ENCODE measurements around the gene SLC36A2. TPM values are rescaled to one million over a fixed set of nuclear protein-coding genes. Genes with fewer than 3 reads are reported as not detected.

The SLC36A2 gene
- total and polyA plus RNA-seq, 2 donors (not counting 1 experiment from before 2014, with no cell fraction given): not detected

- Histone ChIP-seq H2AFZ (ENCODE audit: insufficient read depth, low read depth, low read length, poor library complexity, severe bottlenecking) (no peak overlapping the region), H3K4me1 (ENCODE audit: control insufficient read depth in 2 of 2, insufficient read depth in 2 of 2, low read length in 2 of 2) (no peaks in the 10 kb centered on the region), H3K4me3 (ENCODE audit: control extremely low read depth in 1 of 5, extremely low read depth in 1 of 5, insufficient read depth in 1 of 5, low read depth in 2 of 5, low read length in 4 of 5) (no peak overlapping the region), H3K9ac (ENCODE audit: low read length) (no peak overlapping the region), H3K79me2 (ENCODE audit: control insufficient read depth, insufficient read depth, low read length) (no peaks in the 10 kb centered on the region), H3K27me3 (replicated peaks in 1 of 4; ENCODE audit: control extremely low read depth in 1 of 4, control insufficient read depth in 3 of 4, insufficient read depth in 4 of 4, low read length in 3 of 4) (peaks cover 0 to 3% (median 0%) of the 10 kb centered on the region in 4 experiments), H3K36me3 (replicated peaks in 1 of 2; ENCODE audit: control extremely low read depth in 1 of 2, control insufficient read depth in 1 of 2, extremely low read depth in 1 of 2, insufficient read depth in 2 of 2, low read length in 1 of 2) (no peaks in the 10 kb centered on the region), H3K27ac (ENCODE audit: low read length in 2 of 2) (no peak overlapping the region), H4K20me1 (ENCODE audit: control insufficient read depth, insufficient read depth, low read length, poor library complexity, severe bottlenecking) (no peaks in the 10 kb centered on the region), H3K4me2 (replicated peaks; ENCODE audit: low read depth, low read length, poor library complexity, severe bottlenecking) (no peak overlapping the region), H3K9me3 (ENCODE audit: control extremely low read depth in 1 of 3, control insufficient read depth in 2 of 3, insufficient read depth in 1 of 3, low read length in 2 of 3) (peaks cover 0 to 6% (median 0%) of the 10 kb centered on the region in 3 donors)
- DNase-seq (no peak), ATAC-seq (ENCODE audit: low read depth) (no peak)
- Mint-ChIP-seq H3K27me3 (peaks cover 31% of the 10 kb centered on the region), H3K27ac (no peak overlapping the region), H3K4me3 (no peak overlapping the region), H3K9me3 (ENCODE audit: insufficient read depth) (no peaks in the 10 kb centered on the region), H3K4me1 (no peaks in the 10 kb centered on the region)
- ChIA-PET CTCF (no interaction called here), POLR2A (interaction anchor here (0.5 kb wide), 1 partner anchor 257 kb away, joined by 4 read pairs; no protein-coding TSS in a partner anchor)
- 100% methylated on average over 2 of the region's 2 CpGs for WGBS (ENCODE audit: insufficient coverage)
- intact Hi-C loops (cut with micrococcal nuclease): no loop called here
- TF ChIP-seq CTCF (IDR thresholded peaks at IDR 0.05) (no peak), EZH2 (IDR thresholded peaks at IDR 0.05; ENCODE audit: borderline replicate concordance, insufficient read depth, low read depth, low read length, poor library complexity, severe bottlenecking) (no peak)
These were observed 35.2 kb upstream of the SLC36A2 start for GRCh38 chr5:151382576-151382975.

GRCh38 chr5:151381899-151382298 is 34.5 kb upstream of the SLC36A2 start:
- H3K79me2 ChIP-seq (ENCODE audit: control insufficient read depth, insufficient read depth, low read length): no peaks in the 10 kb centered on the region
- 82% methylated on average over 6 of the region's 6 CpGs for WGBS (ENCODE audit: insufficient coverage)
- ATAC-seq (ENCODE audit: low read depth) (no peak), DNase-seq (no peak)
- Mint-ChIP-seq H3K27me3 (peaks cover 28% of the 10 kb centered on the region), H3K27ac (no peak overlapping the region), H3K9me3 (ENCODE audit: insufficient read depth) (no peaks in the 10 kb centered on the region), H3K4me1 (no peaks in the 10 kb centered on the region), H3K4me3 (no peak overlapping the region)
- no peak overlapping the region for H3K9ac ChIP-seq (ENCODE audit: low read length)
- no peaks in the 10 kb centered on the region for H3K4me1 ChIP-seq (ENCODE audit: control insufficient read depth in 2 of 2, insufficient read depth in 2 of 2, low read length in 2 of 2)
- ChIA-PET POLR2A (no interaction called here), CTCF (no interaction called here)
- H4K20me1 ChIP-seq (ENCODE audit: control insufficient read depth, insufficient read depth, low read length, poor library complexity, severe bottlenecking): no peaks in the 10 kb centered on the region
- intact Hi-C loops (cut with micrococcal nuclease): no loop called here
- H3K36me3 ChIP-seq (replicated peaks in 1 of 2; ENCODE audit: control extremely low read depth in 1 of 2, control insufficient read depth in 1 of 2, extremely low read depth in 1 of 2, insufficient read depth in 2 of 2, low read length in 1 of 2): no peaks in the 10 kb centered on the region
- no peak overlapping the region for H3K4me3 ChIP-seq (ENCODE audit: control extremely low read depth in 1 of 5, extremely low read depth in 1 of 5, insufficient read depth in 1 of 5, low read depth in 2 of 5, low read length in 4 of 5)
- no peak for TF ChIP-seq CTCF (IDR thresholded peaks at IDR 0.05)
- no peak for TF ChIP-seq EZH2 (IDR thresholded peaks at IDR 0.05; ENCODE audit: borderline replicate concordance, insufficient read depth, low read depth, low read length, poor library complexity, severe bottlenecking)
- H2AFZ ChIP-seq (ENCODE audit: insufficient read depth, low read depth, low read length, poor library complexity, severe bottlenecking): no peak overlapping the region
- peaks cover 0 to 3% (median 0%) of the 10 kb centered on the region in 4 experiments for H3K27me3 ChIP-seq (replicated peaks in 1 of 4; ENCODE audit: control extremely low read depth in 1 of 4, control insufficient read depth in 3 of 4, insufficient read depth in 4 of 4, low read length in 3 of 4)
- no peak overlapping the region for H3K4me2 ChIP-seq (replicated peaks; ENCODE audit: low read depth, low read length, poor library complexity, severe bottlenecking)
- H3K9me3 ChIP-seq (ENCODE audit: control extremely low read depth in 1 of 3, control insufficient read depth in 2 of 3, insufficient read depth in 1 of 3, low read length in 2 of 3): peaks cover 0 to 6% (median 0%) of the 10 kb centered on the region in 3 donors
- H3K27ac ChIP-seq (ENCODE audit: low read length in 2 of 2): no peak overlapping the region

All from B cell (primary cell).